Uterus (tissue), 4 donors: ENCODE measurements around the gene SLC25A26. TPM values are rescaled to one million over a fixed set of nuclear protein-coding genes. Genes with fewer than 3 reads are reported as not detected.

Source experiments
- DNase-seq, 2 donors: peaks; one replicate each; pipeline ENCODE4 v3.0.0-alpha.2; 2019 to 2020
- H3K27ac ChIP-seq, 2 donors: fragments of 200-600 bp; sonication (generic); 1 replicate in 1 of 2; 2 replicates in 1 of 2; pipeline ENCODE4 v1.5.1; 2016 to 2018
- H3K27me3 ChIP-seq, 2 donors: fragments of 200-600 bp; sonication (generic); one replicate each; pipeline ENCODE4 v1.5.1; 2018 to 2019; ENCODE audit warnings: control low read depth in 1 of 2
- H3K36me3 ChIP-seq, 2 donors: fragments of 200-600 bp; sonication (generic); one replicate each; pipeline ENCODE4 v1.5.1; 2019; ENCODE audit warnings: control low read depth in 1 of 2
- H3K4me1 ChIP-seq, 2 donors: fragments of 200-600 bp; sonication (generic); one replicate each; pipeline ENCODE4 v1.5.1; 2018 to 2019; ENCODE audit warnings: control low read depth in 1 of 2
- H3K4me3 ChIP-seq, 2 donors: fragments of 200-600 bp; sonication (generic); 1 replicate in 1 of 2; 2 replicates in 1 of 2; pipeline ENCODE4 v1.5.1; 2018 to 2019; ENCODE audit warnings: mild to moderate bottlenecking in 1 of 2
- H3K9me3 ChIP-seq, 2 donors: fragments of 200-600 bp; sonication (generic); one replicate each; pipeline ENCODE4 v1.5.1; 2019; ENCODE audit warnings: control low read depth in 1 of 2
- CTCF ChIP-seq, 4 experiments: fragments of 200-600 bp in 2 of 4; fragments of 450-650 bp in 2 of 4; sonication (generic) in 2 of 4; IDR thresholded peaks; one replicate each; pipeline ENCODE4 v1.5.1; 2016 to 2019; ENCODE audit warnings: antibody characterized with exemption in 4 of 4, mild to moderate bottlenecking in 2 of 4, moderate library complexity in 1 of 4
- POLR2A ChIP-seq, 2 donors: fragments of 450-650 bp; IDR thresholded peaks; one replicate each; pipeline ENCODE4 v1.6.1; 2016; ENCODE audit warnings: antibody characterized with exemption in 2 of 2, mild to moderate bottlenecking in 1 of 2, moderate library complexity in 1 of 2
- intact Hi-C: fragments of 100-400 bp; cut with DNase I; formaldehyde crosslinking; loops from one replicate; pipeline ENCODE4 v1.15.1; 2023; ENCODE audit warnings: low total_unique reads
- total RNA-seq, 4 donors: library from RNA; depleted of rRNA in 3 of 4; stranded (reverse); fragments of >200 nt in 3 of 4; gene quantifications; one replicate each; pipeline versions ENCODE4 v1.1.0 to v1.2.4, GENCODE V29; 2014 to 2023
- donor health status: DM: yes; HTN: yes; CAD: no.

SLC25A26 gene
- total RNA-seq, 4 donors from 2014 or later, result 10.6 to 24.9 (median 17.8) TPM

GRCh38 chr3:66312039-66312438 is 91.2 kb downstream of the SLC25A26 start:
- intact Hi-C loops, result no loop called here
- no peaks in the 10 kb centered on the region for H3K9me3 ChIP-seq
- H3K27ac ChIP-seq, result no peak overlapping the region
- H3K4me1 ChIP-seq, result no peaks in the 10 kb centered on the region
- H3K4me3 ChIP-seq, result no peak overlapping the region
- H3K27me3 ChIP-seq, result no peaks in the 10 kb centered on the region
- no peak for DNase-seq
- H3K36me3 ChIP-seq, result no peaks in the 10 kb centered on the region
- no peak for TF ChIP-seq POLR2A (IDR thresholded peaks at IDR 0.05)

- Histone ChIP-seq H3K27me3 (no peaks in the 10 kb centered on the region), H3K9me3 (no peaks in the 10 kb centered on the region), H3K4me3 (no peak overlapping the region), H3K36me3 (no peaks in the 10 kb centered on the region), H3K27ac (no peak overlapping the region), H3K4me1 (no peaks in the 10 kb centered on the region)
- intact Hi-C loops, result no loop called here
- no peak for DNase-seq
- TF ChIP-seq CTCF (IDR thresholded peaks at IDR 0.05) (no peak), POLR2A (IDR thresholded peaks at IDR 0.05) (no peak)
These were observed 93.7 kb downstream of the SLC25A26 start for GRCh38 chr3:66314455-66314854.

GRCh38 chr3:66317750-66318376 is 97.1 kb downstream of the SLC25A26 start:
- intact Hi-C loops, result no loop called here
- no peak for TF ChIP-seq POLR2A (IDR thresholded peaks at IDR 0.05)
- no peak for TF ChIP-seq CTCF (IDR thresholded peaks at IDR 0.05)
- Histone ChIP-seq H3K4me3 (no peak overlapping the region), H3K9me3 (no peaks in the 10 kb centered on the region), H3K27me3 (no peaks in the 10 kb centered on the region), H3K36me3 (no peaks in the 10 kb centered on the region), H3K27ac (no peak overlapping the region), H3K4me1 (no peaks in the 10 kb centered on the region)
- DNase-seq, result no peak

- no peak for DNase-seq
- Histone ChIP-seq H3K27me3 (no peaks in the 10 kb centered on the region), H3K36me3 (no peaks in the 10 kb centered on the region), H3K9me3 (no peaks in the 10 kb centered on the region), H3K4me1 (no peaks in the 10 kb centered on the region), H3K27ac (no peak overlapping the region), H3K4me3 (no peak overlapping the region)
- TF ChIP-seq CTCF (IDR thresholded peaks at IDR 0.05), result no peak
- TF ChIP-seq POLR2A (IDR thresholded peaks at IDR 0.05), result no peak
- intact Hi-C loops, result no loop called here
These were observed 99.6 kb downstream of the SLC25A26 start for GRCh38 chr3:66320390-66320789.

GRCh38 chr3:66322436-66322835 is 101.6 kb downstream of the SLC25A26 start:
- no peaks in the 10 kb centered on the region for H3K36me3 ChIP-seq
- H3K27me3 ChIP-seq, result no peaks in the 10 kb centered on the region
- intact Hi-C loops, result no loop called here
- H3K27ac ChIP-seq, result no peak overlapping the region
- no peak for DNase-seq
- H3K4me1 ChIP-seq, result no peaks in the 10 kb centered on the region
- H3K4me3 ChIP-seq, result no peak overlapping the region
- no peaks in the 10 kb centered on the region for H3K9me3 ChIP-seq
- TF ChIP-seq CTCF (IDR thresholded peaks at IDR 0.05) (no peak), POLR2A (IDR thresholded peaks at IDR 0.05) (no peak)

GRCh38 chr3:66326340-66326739 is 105.5 kb downstream of the SLC25A26 start:
- TF ChIP-seq POLR2A (IDR thresholded peaks at IDR 0.05), result no peak
- no peak for TF ChIP-seq CTCF (IDR thresholded peaks at IDR 0.05)
- no peak overlapping the region for H3K27ac ChIP-seq
- H3K27me3 ChIP-seq, result no peaks in the 10 kb centered on the region
- H3K4me1 ChIP-seq, result no peaks in the 10 kb centered on the region
- H3K36me3 ChIP-seq, result no peaks in the 10 kb centered on the region
- intact Hi-C loops, result no loop called here
- no peak overlapping the region for H3K4me3 ChIP-seq
- DNase-seq, result no peak
- H3K9me3 ChIP-seq, result no peaks in the 10 kb centered on the region
